ENCODE results near the gene ADCY4.
"Not testable (repeated sequence)": the region's sequence is repeated elsewhere in the genome, so short reads cannot be mapped to it uniquely, and the experiment has no call there.

The ADCY4 gene

GRCh38 chr14:24360281-24360680, 25.4 kb upstream of the ADCY4 start (continued):
- TF ChIP-seq CREB5 (CRISPR knock-in tag; IDR thresholded peaks at IDR 0.05; ENCODE audit: low read depth) (no peak), ZNF8 (CRISPR knock-in tag; IDR thresholded peaks at IDR 0.05) (no peak), CSDC2 (CRISPR knock-in tag; IDR thresholded peaks at IDR 0.05) (no peak), RARB (CRISPR knock-in tag; IDR thresholded peaks at IDR 0.05) (no peak), ZFP30 (CRISPR knock-in tag; IDR thresholded peaks at IDR 0.05) (no peak), ARNTL (CRISPR knock-in tag; IDR thresholded peaks at IDR 0.05; ENCODE audit: borderline replicate concordance, low read depth) (no peak), ZC3H10 (CRISPR knock-in tag; IDR thresholded peaks at IDR 0.05) (no peak), ZNF565 (CRISPR knock-in tag; conservative IDR thresholded peaks at IDR 0.05; ENCODE audit: low read depth) (no peak)

GRCh38 chr14:24356208-24356607, 21.3 kb upstream of the ADCY4 start:
- TF ChIP-seq SNAI2 (CRISPR knock-in tag; IDR thresholded peaks at IDR 0.05) (no peak), BACH2 (CRISPR knock-in tag; IDR thresholded peaks at IDR 0.05; ENCODE audit: borderline replicate concordance) (no peak), ARNTL (CRISPR knock-in tag; IDR thresholded peaks at IDR 0.05; ENCODE audit: borderline replicate concordance, low read depth) (no peak), RARB (CRISPR knock-in tag; IDR thresholded peaks at IDR 0.05) (no peak), GLIS3 (CRISPR knock-in tag; IDR thresholded peaks at IDR 0.05) (no peak), ZC3H10 (CRISPR knock-in tag; IDR thresholded peaks at IDR 0.05) (no peak), ZNF8 (CRISPR knock-in tag; IDR thresholded peaks at IDR 0.05) (no peak), CSDC2 (CRISPR knock-in tag; IDR thresholded peaks at IDR 0.05) (no peak), ESRRG (CRISPR knock-in tag; IDR thresholded peaks at IDR 0.05) (no peak)
- TF ChIP-seq, protein P1, sequence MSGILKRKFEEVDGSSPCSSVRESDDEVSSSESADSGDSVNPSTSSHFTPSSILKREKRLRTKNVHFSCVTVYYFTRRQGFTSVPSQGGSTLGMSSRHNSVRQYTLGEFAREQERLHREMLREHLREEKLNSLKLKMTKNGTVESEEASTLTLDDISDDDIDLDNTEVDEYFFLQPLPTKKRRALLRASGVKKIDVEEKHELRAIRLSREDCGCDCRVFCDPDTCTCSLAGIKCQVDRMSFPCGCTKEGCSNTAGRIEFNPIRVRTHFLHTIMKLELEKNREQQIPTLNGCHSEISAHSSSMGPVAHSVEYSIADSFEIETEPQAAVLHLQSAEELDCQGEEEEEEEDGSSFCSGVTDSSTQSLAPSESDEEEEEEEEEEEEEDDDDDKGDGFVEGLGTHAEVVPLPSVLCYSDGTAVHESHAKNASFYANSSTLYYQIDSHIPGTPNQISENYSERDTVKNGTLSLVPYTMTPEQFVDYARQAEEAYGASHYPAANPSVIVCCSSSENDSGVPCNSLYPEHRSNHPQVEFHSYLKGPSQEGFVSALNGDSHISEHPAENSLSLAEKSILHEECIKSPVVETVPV (CRISPR knock-in tag; IDR thresholded peaks at IDR 0.05): no peak
- TF ChIP-seq, protein P2, sequence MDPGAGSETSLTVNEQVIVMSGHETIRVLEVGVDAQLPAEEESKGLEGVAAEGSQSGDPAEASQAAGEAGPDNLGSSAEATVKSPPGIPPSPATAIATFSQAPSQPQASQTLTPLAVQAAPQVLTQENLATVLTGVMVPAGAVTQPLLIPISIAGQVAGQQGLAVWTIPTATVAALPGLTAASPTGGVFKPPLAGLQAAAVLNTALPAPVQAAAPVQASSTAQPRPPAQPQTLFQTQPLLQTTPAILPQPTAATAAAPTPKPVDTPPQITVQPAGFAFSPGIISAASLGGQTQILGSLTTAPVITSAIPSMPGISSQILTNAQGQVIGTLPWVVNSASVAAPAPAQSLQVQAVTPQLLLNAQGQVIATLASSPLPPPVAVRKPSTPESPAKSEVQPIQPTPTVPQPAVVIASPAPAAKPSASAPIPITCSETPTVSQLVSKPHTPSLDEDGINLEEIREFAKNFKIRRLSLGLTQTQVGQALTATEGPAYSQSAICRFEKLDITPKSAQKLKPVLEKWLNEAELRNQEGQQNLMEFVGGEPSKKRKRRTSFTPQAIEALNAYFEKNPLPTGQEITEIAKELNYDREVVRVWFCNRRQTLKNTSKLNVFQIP (CRISPR knock-in tag; IDR thresholded peaks at IDR 0.05; ENCODE audit: borderline replicate concordance, low read depth): no peak
- ATAC-seq: no peak

GRCh38 chr14:24355009-24355408, 20.1 kb upstream of the ADCY4 start:
- no peak for TF ChIP-seq TSHZ2 (CRISPR knock-in tag; IDR thresholded peaks at IDR 0.05)
- TF ChIP-seq ZFP30 (CRISPR knock-in tag; IDR thresholded peaks at IDR 0.05): no peak
- no peak for TF ChIP-seq CREB5 (CRISPR knock-in tag; IDR thresholded peaks at IDR 0.05; ENCODE audit: low read depth)
- no peak for TF ChIP-seq PPARA (CRISPR knock-in tag; IDR thresholded peaks at IDR 0.05; ENCODE audit: borderline replicate concordance)
- TF ChIP-seq ARNTL (CRISPR knock-in tag; IDR thresholded peaks at IDR 0.05; ENCODE audit: borderline replicate concordance, low read depth): no peak
- no peak for TF ChIP-seq CSDC2 (CRISPR knock-in tag; IDR thresholded peaks at IDR 0.05)
- TF ChIP-seq ZNF8 (CRISPR knock-in tag; IDR thresholded peaks at IDR 0.05): no peak
- TF ChIP-seq, protein P3, sequence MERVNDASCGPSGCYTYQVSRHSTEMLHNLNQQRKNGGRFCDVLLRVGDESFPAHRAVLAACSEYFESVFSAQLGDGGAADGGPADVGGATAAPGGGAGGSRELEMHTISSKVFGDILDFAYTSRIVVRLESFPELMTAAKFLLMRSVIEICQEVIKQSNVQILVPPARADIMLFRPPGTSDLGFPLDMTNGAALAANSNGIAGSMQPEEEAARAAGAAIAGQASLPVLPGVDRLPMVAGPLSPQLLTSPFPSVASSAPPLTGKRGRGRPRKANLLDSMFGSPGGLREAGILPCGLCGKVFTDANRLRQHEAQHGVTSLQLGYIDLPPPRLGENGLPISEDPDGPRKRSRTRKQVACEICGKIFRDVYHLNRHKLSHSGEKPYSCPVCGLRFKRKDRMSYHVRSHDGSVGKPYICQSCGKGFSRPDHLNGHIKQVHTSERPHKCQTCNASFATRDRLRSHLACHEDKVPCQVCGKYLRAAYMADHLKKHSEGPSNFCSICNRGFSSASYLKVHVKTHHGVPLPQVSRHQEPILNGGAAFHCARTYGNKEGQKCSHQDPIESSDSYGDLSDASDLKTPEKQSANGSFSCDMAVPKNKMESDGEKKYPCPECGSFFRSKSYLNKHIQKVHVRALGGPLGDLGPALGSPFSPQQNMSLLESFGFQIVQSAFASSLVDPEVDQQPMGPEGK (CRISPR knock-in tag; IDR thresholded peaks at IDR 0.05; ENCODE audit: borderline replicate concordance): no peak
- no peak for TF ChIP-seq ZNF70 (CRISPR knock-in tag; IDR thresholded peaks at IDR 0.05)
- TF ChIP-seq SNAI2 (CRISPR knock-in tag; IDR thresholded peaks at IDR 0.05): no peak
- TF ChIP-seq TOX (CRISPR knock-in tag; IDR thresholded peaks at IDR 0.05; ENCODE audit: borderline replicate concordance): no peak
- TF ChIP-seq ZFP3 (CRISPR knock-in tag; IDR thresholded peaks at IDR 0.05): no peak
- no peak for TF ChIP-seq ZNF565 (CRISPR knock-in tag; conservative IDR thresholded peaks at IDR 0.05; ENCODE audit: low read depth)
- no peak for TF ChIP-seq BACH2 (CRISPR knock-in tag; IDR thresholded peaks at IDR 0.05; ENCODE audit: borderline replicate concordance)
- no peak for TF ChIP-seq ZC3H10 (CRISPR knock-in tag; IDR thresholded peaks at IDR 0.05)
- TF ChIP-seq GLIS3 (CRISPR knock-in tag; IDR thresholded peaks at IDR 0.05): no peak
- no peak for TF ChIP-seq RARB (CRISPR knock-in tag; IDR thresholded peaks at IDR 0.05)
- TF ChIP-seq ISL1 (CRISPR knock-in tag; IDR thresholded peaks at IDR 0.05): no peak
- TF ChIP-seq, protein P1 (CRISPR knock-in tag; IDR thresholded peaks at IDR 0.05): no peak
- ATAC-seq: no peak

DNA sequence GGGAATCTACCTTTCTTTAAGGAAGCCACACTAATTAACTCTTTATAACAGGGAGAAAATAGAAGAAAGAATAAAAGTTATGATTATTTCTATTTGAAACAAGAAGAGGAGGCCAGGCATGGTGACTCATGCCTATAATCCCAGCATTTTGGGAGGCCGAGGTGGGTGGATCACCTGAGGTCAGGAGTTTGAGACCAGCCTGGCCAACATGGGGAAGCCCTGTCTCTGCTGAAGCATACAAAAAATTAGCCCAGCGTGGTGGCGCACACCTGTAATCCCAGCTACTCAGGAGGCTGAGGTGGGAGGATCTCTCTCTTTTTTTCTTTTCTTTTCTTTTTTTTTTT, 19.6 kb upstream of the ADCY4 start:
- not testable (repeated sequence) for ATAC-seq

Measured in SK-N-SH treated with all-trans-retinoic acid at 6 μM for 48 hours (cell line).